Thyroid gland (tissue), 4 donors: Measurements from ENCODE around the gene GLRA3.

ENCODE experiments used
- CTCF ChIP-seq, 6 experiments: fragments of 200-600 bp in 3 of 6; fragments of 450-650 bp in 3 of 6; sonication (generic) in 3 of 6; IDR thresholded peaks; one replicate each; pipeline ENCODE4 v1.5.1; 2016 to 2019; ENCODE audit warnings: antibody characterized with exemption in 6 of 6, mild to moderate bottlenecking in 2 of 6, inconsistent platforms in 1 of 6, moderate library complexity in 1 of 6
- POLR2A ChIP-seq, 2 donors: fragments of 450-650 bp; IDR thresholded peaks; one replicate each; pipeline ENCODE4 v1.6.1; 2017; ENCODE audit warnings: antibody characterized with exemption in 2 of 2, mild to moderate bottlenecking in 2 of 2, moderate library complexity in 1 of 2

GRCh38 chr4:174658246-174658645 lies 170.8 kb downstream of the GLRA3 start:
- TF ChIP-seq CTCF (IDR thresholded peaks at IDR 0.05) (no peak), POLR2A (IDR thresholded peaks at IDR 0.05) (no peak)
